NCI-H146 (cell line): ENCODE data around the gene MKS1.
A peak's percentile ranks its signal among the peaks of the same experiment; 100 is the strongest.

Experiments
- DNase-seq: peaks from one replicate; lab custom pipeline; 2025; lab: John Stamatoyannopoulos, UW

MKS1 gene

GRCh38 chr17:58200024-58200633 lies 18.9 kb downstream of the MKS1 start:
- DNase-seq = peak; percentile 72

GRCh38 chr17:58196610-58197009 lies 22.4 kb downstream of the MKS1 start:
- DNase-seq = no peak

GRCh38 chr17:58195518-58196123 lies 23.4 kb downstream of the MKS1 start:
- no peak for DNase-seq

GRCh38 chr17:58193641-58194255 lies 25.3 kb downstream of the MKS1 start:
- DNase-seq = no peak

GRCh38 chr17:58192612-58193011 lies 26.4 kb downstream of the MKS1 start, which contains the start of gene EPX:
EPX (plus strand) TSS chr17:58192726; CDS start chr17:58192847, 121 bp downstream.
- DNase-seq = no peak

GRCh38 chr17:58191241-58191896 lies 27.7 kb downstream of the MKS1 start:
- peak; percentile 4 for DNase-seq

- DNase-seq = no peak
These were observed 29.5 kb downstream of the MKS1 start for GRCh38 chr17:58189436-58190146.

- DNase-seq = no peak
These were observed 31.4 kb downstream of the MKS1 start for GRCh38 chr17:58187675-58188074.

- DNase-seq = no peak
These were observed 32.0 kb downstream of the MKS1 start for GRCh38 chr17:58187063-58187462.

GRCh38 chr17:58186591-58186990 lies 32.5 kb downstream of the MKS1 start:
- DNase-seq = no peak

GRCh38 chr17:58184986-58185761 lies 33.9 kb downstream of the MKS1 start:
- DNase-seq = no peak

GRCh38 chr17:58184308-58184985 lies 34.6 kb downstream of the MKS1 start:
- peak; percentile 16 for DNase-seq

- DNase-seq = no peak
These were observed 35.5 kb downstream of the MKS1 start for GRCh38 chr17:58183514-58183913.

- DNase-seq = no peak
These were observed 37.3 kb downstream of the MKS1 start for GRCh38 chr17:58181796-58182195.

- no peak for DNase-seq
These were observed 42.9 kb downstream of the MKS1 start for GRCh38 chr17:58176200-58176599.

GRCh38 chr17:58174871-58175270 lies 44.2 kb downstream of the MKS1 start:
- DNase-seq = no peak

- peak; percentile 43 for DNase-seq
These were observed 46.5 kb downstream of the MKS1 start for GRCh38 chr17:58172369-58173071.

- DNase-seq = no peak
These were observed 48.4 kb downstream of the MKS1 start for GRCh38 chr17:58170622-58171021.

- DNase-seq = no peak
These were observed 52.4 kb downstream of the MKS1 start, which contains the start of gene OR4D2 for GRCh38 chr17:58166682-58167081. OR4D2 (plus strand) TSS chr17:58166982; CDS start chr17:58169656, 2,674 bp downstream.

GRCh38 chr17:58165981-58166380 lies 53.1 kb downstream of the MKS1 start:
- DNase-seq = no peak
